HS-27A (cell line): ENCODE measurements around the gene PSRC1.
"Not testable (repeated sequence)": the region's sequence is repeated elsewhere in the genome, so short reads cannot be mapped to it uniquely, and the experiment has no call there.

Experiments
- DNase-seq: peaks from one replicate; pipeline ENCODE4 v3.0.0-alpha.2; 2012; ENCODE audit warnings: low read depth, missing footprints

Gene PSRC1

GRCh38 chr1:109295712-109296415, 12.9 kb upstream of the PSRC1 start:
- DNase-seq, result no peak

- DNase-seq, result no peak
These were observed 11.5 kb upstream of the PSRC1 start for GRCh38 chr1:109294481-109294880.

GRCh38 chr1:109293026-109293425, 10.1 kb upstream of the PSRC1 start:
- no peak for DNase-seq

GRCh38 chr1:109292364-109292763, 9.4 kb upstream of the PSRC1 start:
- no peak for DNase-seq

- DNase-seq, result no peak
These were observed 8.1 kb upstream of the PSRC1 start for GRCh38 chr1:109290998-109291397.

GRCh38 chr1:109290137-109290536, 7.2 kb upstream of the PSRC1 start:
- no peak for DNase-seq

GRCh38 chr1:109286762-109287161, 3.8 kb upstream of the PSRC1 start:
- DNase-seq, result not testable (repeated sequence)

- no peak for DNase-seq
These were observed 1.0 kb upstream of the PSRC1 start for GRCh38 chr1:109283748-109284600.

GRCh38 chr1:109282497-109282951, 421 bp downstream of the PSRC1 start:
- DNase-seq, result no peak

- DNase-seq, result no peak
These were observed 1.1 kb downstream of the PSRC1 start for GRCh38 chr1:109281680-109282496.

GRCh38 chr1:109280862-109281261, 2.1 kb downstream of the PSRC1 start:
- DNase-seq, result no peak

- no peak for DNase-seq
These were observed 3.2 kb downstream of the PSRC1 start for GRCh38 chr1:109279615-109280278.

- peak; percentile 53 for DNase-seq
These were observed 5.3 kb downstream of the PSRC1 start for GRCh38 chr1:109277434-109278204.

GRCh38 chr1:109275706-109276345, 7.1 kb downstream of the PSRC1 start:
- DNase-seq, result no peak

- DNase-seq, result no peak
These were observed 8.1 kb downstream of the PSRC1 start for GRCh38 chr1:109274533-109275476.

- no peak for DNase-seq
These were observed 9.2 kb downstream of the PSRC1 start for GRCh38 chr1:109273570-109274288.

- DNase-seq, result no peak
These were observed 10.0 kb downstream of the PSRC1 start for GRCh38 chr1:109272831-109273547.
